ENCODE results near the gene CIAPIN1.

Gene CIAPIN1

DNA sequence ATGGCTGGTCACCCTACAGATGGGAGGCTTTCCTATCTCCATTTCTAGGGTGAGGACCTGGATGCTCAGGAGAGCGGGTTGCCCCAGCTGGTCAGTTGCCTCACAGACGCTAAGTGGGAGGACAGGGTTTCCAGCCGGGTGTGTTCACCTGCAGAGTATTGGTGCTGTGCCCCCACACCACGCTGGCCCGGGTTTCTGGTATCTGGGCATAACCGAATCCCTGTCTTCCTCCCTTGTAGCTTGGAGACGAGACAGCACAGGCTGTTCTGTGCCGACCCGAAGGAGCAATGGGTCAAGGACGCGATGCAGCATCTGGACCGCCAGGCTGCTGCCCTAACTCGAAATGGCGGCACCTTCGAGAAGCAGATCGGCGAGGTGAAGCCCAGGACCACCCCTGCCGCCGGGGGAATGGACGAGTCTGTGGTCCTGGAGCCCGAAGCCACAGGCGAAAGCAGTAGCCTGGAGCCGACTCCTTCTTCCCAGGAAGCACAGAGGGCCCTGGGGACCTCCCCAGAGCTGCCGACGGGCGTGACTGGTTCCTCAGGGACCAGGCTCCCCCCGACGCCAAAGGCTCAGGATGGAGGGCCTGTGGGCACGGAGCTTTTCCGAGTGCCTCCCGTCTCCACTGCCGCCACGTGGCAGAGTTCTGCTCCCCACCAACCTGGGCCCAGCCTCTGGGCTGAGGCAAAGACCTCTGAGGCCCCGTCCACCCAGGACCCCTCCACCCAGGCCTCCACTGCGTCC, 65.2 kb downstream of the CIAPIN1 start:
- no peak for DNase-seq

DNA sequence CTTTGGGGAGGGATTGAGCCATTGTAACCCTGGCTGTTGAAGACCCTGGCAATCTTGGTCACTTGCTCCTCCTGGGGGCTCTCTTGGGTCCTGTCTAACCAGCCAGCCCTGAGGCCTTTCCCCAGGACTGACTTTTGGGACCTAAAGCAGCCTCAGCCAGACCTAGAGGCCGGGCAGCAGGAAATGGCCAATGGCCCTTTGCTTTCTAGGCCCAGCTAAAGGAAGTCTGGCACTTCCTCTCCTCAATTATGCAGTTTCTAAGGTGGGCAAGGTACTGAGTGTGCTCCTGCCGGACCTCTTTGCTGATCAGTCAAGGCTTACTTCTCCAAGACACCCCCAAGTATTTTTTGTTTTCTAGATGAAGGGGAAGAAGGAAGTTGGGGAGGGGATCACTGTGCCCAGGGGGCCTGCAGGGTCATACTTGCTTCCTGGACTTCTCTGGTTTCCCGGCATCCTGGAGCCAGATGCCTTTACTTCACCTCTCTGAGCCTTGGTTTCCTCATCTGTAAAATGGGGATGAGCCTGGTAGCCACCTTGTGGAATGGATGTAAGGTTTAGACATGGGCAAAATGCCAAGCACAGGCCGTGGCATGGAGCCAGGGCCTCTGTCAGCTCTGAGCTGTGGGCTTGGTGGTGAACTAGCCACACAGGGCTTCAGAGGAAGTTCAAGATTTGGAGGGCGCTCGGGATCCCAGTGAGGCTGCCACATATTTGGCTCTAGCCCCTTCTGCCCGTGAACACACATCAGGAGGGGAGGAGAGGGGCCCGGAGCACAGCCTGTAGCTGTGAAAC, 66.3 kb downstream of the CIAPIN1 start:
- DNase-seq = no peak

DNA sequence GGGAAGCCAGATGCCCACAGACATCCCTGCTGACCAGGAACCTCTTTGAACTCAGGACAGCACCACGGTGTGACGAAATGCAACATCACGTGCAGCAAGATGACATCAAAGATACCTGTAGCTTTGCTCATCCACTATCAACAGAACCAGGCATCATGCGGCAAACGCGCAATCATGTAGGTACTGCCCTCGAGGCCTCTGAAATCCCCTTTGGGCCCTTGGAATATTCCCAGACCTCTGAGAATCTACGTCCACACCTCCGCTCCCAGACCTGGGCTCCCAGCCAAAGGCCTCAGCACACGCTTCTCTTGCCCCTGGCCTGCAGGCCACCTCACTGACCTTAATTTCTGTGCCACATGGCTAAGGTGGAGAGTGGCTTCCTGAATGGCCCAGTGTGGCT, 67.6 kb downstream of the CIAPIN1 start:
- DNase-seq = no peak
